LNCAP (cell line): Measurements from ENCODE around the gene HADHB.

ENCODE experiments used
- TF ChIP-seq, protein P1 (sequence below): fragments of 450-650 bp; IDR thresholded peaks from 2 replicates; pipeline ENCODE4 v1.5.1; 2017; ENCODE audit warnings: mild to moderate bottlenecking

Gene HADHB

DNA sequence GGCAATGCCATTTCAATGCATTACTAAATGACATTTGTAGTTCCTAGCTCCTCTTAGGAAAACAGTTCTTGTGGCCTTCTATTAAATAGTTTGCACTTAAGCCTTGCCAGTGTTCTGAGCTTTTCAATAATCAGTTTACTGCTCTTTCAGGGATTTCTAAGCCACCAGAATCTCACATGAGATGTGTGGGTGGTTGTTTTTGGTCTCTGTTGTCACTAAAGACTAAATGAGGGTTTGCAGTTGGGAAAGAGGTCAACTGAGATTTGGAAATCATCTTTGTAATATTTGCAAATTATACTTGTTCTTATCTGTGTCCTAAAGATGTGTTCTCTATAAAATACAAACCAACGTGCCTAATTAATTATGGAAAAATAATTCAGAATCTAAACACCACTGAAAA is 45.3 kb downstream of the HADHB start:
- TF ChIP-seq, protein P1, sequence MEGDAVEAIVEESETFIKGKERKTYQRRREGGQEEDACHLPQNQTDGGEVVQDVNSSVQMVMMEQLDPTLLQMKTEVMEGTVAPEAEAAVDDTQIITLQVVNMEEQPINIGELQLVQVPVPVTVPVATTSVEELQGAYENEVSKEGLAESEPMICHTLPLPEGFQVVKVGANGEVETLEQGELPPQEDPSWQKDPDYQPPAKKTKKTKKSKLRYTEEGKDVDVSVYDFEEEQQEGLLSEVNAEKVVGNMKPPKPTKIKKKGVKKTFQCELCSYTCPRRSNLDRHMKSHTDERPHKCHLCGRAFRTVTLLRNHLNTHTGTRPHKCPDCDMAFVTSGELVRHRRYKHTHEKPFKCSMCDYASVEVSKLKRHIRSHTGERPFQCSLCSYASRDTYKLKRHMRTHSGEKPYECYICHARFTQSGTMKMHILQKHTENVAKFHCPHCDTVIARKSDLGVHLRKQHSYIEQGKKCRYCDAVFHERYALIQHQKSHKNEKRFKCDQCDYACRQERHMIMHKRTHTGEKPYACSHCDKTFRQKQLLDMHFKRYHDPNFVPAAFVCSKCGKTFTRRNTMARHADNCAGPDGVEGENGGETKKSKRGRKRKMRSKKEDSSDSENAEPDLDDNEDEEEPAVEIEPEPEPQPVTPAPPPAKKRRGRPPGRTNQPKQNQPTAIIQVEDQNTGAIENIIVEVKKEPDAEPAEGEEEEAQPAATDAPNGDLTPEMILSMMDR = no peak

DNA sequence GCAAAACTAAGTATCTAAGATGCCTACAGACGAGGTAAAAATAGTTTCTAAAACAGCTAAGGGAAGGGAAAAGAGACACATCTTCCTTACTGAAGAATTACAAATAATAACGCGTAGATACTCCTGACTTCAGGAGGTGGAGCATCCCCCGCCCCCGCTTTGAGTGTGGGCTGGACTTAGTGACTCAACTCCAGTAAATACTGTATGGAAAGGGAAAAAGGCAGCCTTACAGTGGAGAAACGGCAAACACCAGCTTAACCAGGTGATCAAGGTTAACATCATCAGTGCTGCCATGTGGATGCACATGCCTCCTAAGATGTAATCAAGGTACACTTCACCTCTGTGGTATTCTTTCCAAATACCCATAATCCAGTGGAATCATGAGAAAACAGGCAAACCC is 47.9 kb downstream of the HADHB start:
- TF ChIP-seq, protein P1 = no peak

DNA sequence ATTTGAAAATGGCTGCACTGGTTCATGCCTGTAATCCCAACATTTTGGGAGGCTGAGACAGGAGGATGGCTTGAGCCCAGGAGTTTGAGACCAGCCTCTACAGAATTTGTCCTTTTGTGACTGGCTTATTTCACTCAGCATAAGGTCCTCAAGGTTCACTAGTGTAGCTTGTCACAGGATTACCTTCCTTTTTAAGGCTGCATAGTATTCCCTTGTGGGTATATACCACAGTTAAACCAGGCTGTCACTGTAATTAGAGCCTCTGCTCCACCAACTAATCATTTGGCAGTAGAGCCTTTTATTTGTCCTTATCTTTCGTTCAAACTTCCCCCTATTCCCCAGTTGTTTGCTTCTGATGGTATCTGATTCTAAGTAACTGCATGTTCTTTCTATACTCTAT is 50.8 kb downstream of the HADHB start:
- TF ChIP-seq, protein P1 = no peak

DNA sequence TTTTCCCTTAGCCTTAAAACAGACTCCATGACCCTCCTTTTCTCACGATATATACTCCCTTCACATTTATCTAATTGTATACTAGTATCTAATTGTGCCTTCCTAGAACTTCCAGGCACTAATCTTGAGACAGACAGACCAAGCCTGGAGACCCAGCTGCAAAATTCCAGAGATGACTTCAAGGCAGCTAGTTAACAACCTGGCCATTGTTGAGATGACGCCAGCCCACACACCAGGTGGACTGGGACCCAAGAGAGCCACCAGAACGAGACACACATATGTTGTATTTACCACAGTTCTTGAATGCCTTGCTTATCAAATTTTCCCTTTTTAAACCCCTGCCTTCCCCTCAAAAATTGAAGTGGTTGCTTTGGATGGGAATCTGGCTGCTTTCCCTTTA is 52.3 kb downstream of the HADHB start:
- TF ChIP-seq, protein P1 = no peak

DNA sequence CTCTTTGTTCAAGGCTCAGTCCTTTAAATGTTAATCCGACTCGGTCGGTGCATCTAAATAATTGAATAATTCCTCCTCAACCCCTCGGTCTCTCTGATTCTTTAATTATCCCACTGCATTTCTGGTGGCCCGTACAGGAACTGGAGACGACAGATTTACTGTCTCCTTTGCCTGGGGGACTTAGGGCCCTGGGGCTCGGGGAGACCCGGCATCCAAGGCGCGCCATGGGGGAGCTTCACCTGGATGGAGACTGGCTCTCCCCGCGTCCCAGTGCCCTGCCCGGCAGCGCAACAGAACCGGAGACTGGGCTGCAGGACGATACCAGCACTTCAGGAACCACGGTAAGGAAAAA is 53.5 kb downstream of the HADHB start:
- TF ChIP-seq, protein P1 = no peak

DNA sequence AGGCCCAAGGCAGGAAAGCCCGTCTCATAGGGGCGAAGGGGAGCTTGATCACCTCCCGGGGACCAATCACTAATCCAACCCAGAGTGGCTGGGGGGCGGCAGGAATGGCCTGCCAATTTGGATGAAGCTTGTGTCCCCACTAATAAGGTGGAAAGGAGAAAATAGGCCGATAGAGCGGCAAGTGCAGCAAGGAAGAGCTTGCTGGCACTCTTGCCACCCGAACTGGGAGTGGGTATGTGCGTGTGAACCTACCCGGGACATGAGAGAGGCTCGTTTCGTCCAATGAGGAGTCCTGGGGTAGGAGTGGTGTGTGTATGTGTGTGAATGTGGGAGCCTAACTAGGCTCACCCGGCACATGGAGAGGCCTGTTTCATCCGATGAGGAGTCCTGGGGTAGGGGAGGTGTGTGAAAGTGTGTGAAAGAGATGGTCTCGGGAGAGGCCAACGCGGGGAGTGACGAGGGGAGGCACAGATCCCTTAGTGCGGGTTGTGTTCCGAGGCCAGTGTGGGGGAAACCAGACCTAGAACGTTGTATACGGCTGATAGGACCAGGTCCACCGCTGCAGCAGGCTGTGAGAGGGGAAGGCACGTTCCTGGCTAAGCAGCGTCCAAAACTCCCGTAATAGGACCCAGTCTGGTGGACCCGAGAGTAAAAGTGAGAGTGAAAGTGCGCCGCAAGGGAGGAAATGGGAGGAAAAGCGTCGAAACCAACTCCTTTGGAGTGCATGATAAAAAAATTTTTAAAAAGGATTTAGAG is 54.1 kb downstream of the HADHB start:
- TF ChIP-seq, protein P1 = no peak

DNA sequence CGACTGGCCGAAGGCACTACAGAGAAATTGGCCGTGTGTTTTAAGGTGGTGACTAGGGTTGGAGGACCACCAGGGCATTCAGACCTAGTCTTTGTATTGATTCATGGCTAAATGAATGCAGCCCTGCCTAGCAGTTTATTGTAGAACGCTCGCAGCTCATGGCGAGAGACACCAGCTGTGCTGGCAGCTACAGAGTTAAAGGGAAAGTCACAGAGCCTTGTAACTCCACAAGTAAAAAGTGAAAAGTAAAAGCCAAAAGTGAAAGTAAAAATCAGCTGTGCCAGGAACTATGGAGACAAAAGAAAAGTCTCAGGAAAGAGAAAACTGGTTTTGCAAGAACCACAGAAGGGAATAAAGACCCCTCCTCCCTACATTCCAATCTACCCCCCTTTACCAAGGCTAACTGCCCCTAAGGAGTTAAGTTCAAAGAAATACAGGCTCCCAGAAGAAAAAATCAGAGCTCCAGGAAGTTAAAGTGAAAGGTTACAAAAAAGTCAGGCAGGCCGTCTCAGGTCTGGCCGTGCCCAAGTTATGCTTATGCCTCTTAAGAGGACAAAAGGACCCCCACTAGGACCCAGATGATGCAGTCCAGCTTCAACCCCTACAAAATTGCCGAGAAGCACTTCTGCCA is 54.8 kb downstream of the HADHB start:
- TF ChIP-seq, protein P1 = no peak
